Muscle of back (tissue), 11 donors: ENCODE data around the gene ASCC2. TPM values are rescaled to one million over a fixed set of nuclear protein-coding genes. Genes with fewer than 3 reads are reported as not detected.
A peak's percentile ranks its signal among the peaks of the same experiment; 100 is the strongest.

Source experiments
- DNase-seq, 3 donors: peaks; one replicate each; pipeline versions ENCODE4 v3.0.0 to v3.0.0-alpha.2; 2013
- polyA plus RNA-seq, 10 donors: library from polyadenylated mRNA; unstranded; fragments of 120-200 nt; gene quantifications; one replicate each; pipeline ENCODE4 v1.2.1, GENCODE V29; 2013; ENCODE audit not compliant: insufficient read length in 10 of 10

ASCC2 gene
- polyA plus RNA-seq, 10 donors = 25.0 to 37.3 (median 31.6) TPM

DNA sequence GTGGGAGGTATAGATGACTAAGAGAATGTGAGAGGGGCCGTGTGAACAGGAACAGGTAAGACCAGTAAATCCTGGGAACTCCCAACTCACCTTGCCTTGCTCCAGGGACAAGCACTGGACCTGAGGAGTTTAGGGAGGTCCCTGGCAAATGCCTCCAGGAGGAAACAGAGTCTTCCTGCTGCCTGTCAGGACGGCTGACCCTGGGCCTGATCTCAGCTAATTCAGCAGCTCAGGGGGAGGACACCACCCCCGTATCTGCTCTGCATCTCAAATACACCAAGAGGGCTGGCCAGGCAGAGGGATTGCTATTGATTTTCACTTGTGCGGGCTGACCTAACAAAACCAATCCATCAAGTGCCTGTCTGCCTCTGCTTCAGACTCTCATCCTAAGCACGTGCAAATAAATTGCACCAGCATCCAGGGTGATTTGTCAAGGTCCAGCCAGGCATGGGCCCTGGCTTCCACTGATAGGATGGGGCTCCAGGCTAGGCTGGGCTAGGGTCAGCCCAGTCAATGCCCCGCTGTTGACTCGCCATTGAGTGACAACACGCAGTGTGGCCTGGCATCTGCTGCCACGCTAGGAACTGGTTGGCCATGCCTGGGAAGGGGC lies 50.6 kb downstream of the ASCC2 start:
- DNase-seq = no peak

DNA sequence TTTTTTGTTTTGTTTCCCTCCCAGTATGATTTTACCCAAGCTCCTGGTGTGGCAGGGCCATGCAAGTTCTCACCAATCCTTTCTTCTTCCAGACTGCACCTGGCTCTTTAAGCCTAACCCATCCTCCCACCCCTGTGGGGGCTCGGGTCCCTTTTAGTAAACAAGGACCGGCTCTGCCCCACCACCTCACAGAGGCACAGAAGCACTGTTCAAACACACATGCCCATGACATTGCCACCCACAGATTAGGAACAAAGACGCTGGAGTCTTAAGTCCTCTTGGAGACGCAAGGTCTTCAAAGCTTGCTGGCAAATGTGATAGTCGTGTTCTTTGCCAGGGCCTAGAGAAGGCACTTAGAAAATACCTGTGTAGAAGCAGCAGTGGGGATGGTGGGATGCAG lies 52.0 kb downstream of the ASCC2 start:
- no peak for DNase-seq

DNA sequence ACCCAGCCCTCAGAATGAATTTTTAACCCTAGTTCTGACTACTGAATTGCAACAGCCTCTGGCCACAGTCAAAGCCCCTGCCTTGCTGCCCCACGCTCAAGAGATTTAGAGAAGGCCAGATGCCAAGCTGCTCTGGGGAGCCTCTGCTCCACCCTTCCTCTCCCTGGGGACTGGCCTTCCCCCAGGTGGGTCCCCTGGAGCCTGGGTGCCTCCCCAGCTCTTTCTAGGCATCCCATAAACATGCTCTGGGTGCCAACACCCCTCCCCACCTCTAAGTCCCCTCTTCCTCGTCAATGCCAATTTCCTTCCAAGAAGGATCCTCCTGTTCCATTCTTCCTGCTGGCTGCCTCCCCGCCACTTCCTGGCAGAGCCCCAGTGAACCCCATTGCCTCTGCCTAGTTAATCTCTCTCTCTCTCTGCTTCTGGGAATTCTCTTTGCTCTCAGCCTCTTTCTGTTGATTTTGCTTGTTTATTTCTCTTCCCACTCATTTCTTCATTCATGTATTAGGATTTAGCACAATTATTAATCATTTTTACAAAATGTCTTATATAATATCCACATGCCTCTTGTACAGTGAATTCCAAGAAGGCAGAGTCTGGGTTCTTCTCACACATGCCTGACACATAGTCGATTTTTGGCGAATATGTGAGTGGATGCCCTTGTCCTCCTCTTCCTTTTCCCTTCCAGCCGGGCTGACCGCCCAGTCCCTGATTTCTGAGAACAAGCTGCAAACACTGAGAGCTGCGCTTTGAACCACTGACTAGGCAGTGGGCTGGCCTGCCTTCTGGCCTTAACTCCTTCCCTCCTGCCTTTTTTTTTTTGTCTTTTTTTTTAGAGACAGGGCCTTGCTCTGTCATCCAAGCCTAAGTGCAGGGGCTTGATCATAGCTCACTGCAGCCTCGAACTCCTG lies 53.4 kb downstream of the ASCC2 start:
- DNase-seq = peak in 2 of 3 donors; percentile 59 to 76

DNA sequence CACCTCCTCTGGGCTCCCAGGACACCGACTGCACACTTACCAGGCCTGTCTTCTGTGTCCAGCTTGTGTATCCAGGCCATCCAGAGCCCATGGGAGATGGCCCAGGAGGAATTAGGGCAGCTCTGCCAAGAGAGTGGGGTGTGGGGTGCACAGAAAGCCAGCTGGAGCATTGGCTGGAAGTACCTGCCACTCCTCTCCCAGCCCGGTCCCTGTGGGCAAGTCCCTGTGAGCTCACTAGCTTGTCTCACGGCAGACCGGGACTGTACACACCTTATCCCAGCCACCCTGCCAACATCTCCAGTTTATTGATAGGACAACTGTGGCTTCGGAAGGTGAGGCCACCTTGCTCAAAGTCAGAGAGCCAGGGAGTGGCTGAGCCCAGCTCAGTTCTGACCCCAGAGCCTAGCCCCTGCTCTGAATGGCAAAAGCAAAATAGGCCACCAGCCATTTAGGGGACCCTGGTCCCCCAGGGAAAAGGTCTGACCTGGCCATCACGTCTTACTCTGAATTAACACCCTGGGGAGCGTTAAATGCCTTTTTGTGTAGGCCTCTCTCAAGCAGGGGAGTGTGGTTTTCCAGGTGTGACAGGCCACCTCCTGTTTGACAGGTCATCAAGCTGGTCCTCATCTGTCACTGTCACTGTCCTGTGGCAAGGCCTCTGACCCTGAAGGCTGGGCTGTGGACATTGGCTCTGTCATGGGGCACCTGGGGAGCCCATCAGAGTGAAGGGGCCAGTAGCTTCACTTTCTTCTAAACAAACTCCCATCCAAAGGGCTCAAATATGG lies 55.8 kb downstream of the ASCC2 start:
- no peak for DNase-seq

DNA sequence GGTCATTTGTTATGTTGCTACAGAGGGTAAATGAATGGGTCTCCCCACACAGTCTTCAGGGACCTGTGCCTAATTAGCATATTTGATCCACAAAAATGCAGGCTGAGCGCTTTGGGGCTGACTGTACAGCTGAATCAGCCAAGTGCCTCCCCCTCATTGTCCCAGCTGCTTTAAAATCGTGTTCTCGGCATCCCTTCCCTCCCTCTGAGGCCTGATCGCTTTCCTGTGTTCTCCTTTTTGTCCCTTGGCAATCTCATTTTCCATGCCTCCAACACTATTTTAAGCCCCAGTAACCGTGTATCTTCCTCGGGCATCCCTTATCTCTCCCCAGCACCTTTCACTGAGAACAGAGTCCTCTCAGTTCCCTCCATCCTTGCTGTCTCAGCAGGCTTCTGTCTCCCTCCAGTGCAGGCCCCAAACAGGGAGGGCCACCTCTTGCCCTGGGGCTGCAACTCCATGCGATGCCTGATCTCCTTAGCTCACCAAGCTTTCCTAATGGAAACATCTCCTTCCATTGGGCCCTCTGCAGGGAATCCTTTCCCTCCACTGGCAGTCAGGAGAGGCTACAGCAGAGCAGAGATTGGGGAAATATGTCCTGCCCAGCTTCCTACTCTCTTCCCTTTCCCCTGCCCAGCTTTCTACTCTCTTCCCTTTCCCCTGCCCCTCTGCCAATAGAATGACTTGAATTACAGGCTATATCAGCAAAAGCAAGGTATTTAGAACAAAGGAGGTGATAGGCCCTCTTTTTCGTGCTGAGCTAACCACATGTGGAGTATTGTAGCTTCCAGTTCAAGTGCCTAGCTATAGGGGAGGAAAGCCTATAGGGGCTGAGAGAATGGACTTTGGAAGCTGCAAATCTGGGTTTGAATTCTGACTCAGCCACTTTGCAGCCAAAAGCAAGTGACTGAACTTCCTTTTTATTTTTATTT lies 57.1 kb downstream of the ASCC2 start:
- DNase-seq = peak in 2 of 3 donors; percentile 53 to 81

DNA sequence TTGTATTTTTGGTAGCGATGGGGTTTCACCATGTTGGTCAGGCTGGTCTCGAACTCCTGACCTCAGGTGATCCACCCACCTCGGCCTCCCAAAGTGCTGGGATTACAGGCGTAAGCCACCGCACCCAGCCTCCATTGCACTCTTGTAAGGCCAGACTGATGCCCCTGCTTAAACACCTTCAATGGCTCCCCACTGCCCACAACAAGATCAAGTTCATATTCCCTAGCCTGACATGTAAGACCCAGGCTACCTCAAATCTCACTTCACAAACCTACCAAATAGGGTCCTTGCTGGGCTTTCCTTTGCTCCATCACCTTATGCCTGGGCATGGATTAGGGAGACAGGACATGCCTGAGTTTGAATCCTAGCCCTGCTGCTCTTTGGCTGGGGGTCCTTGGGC lies 57.9 kb downstream of the ASCC2 start:
- no peak for DNase-seq

DNA sequence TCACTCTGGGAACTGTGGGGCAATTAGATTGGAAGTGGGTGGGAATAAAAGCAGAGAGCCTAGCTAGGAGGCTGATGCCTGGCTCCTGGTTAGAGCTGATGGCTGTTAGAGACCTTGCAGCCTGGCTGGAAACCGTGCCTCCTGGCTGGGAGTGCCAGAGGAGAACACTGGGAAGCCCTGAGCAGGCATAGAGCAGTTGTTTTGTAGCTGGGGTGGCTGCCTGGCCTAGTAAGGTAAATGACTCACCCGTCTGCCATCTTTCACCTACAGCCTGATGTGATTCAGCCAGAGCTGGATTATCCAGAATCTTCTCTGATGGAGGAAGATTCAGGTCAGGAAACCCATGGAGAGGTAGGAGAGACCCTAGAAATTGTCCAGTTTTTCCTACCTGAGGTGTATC lies 64.8 kb downstream of the ASCC2 start:
- DNase-seq = no peak

DNA sequence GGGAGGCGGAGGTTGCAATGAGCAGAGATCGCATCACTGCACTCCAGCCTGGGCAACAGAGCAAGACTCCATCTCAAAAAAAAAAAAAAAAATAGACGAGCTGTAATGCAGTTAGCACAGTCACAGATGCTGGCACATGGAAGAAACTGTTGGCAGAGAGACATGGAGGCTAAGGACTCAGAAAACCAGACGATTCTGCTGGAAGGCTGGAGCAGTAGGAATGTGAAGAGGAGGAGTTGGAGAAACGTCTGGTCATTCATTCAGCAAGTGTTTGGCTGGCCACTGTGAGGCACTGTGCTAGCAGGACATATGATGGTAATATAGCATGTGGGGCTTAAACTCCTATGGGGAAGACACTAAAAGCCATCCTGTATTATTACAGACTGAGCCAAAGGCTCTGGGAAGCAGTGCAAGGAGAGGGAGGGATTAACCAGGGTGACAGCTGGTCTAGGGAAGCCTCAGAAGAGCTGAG lies 65.9 kb downstream of the ASCC2 start:
- DNase-seq = peak; percentile 27 to 70 (median 60)

DNA sequence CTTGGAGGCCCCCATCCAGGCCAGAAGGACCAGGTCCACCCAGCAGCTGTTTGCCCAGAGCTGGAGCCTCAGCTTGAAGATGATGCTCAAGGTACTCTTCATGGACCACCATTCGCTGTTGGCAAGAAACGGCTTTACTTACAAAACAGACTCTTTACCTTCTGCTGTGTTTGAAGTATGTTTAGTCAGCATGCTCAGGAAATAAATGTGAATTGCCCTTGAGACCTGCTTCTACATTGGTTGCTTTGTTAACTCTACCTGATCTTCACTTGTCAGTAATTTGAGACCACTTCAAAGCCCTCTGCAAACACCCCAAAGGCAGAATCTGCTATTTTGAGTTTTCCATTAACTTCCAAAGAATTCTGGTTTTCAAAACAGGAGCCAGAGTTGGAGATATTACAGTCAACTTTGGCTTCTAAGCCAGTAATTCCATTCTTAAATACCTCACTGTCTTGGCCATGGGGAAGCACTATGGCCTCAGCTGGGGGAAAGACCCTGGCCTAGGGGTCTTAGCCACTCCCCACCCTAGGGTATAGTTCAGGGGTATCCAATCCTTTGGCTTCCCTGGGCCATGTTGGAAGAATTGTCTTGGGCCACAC lies 68.3 kb downstream of the ASCC2 start:
- DNase-seq = no peak

DNA sequence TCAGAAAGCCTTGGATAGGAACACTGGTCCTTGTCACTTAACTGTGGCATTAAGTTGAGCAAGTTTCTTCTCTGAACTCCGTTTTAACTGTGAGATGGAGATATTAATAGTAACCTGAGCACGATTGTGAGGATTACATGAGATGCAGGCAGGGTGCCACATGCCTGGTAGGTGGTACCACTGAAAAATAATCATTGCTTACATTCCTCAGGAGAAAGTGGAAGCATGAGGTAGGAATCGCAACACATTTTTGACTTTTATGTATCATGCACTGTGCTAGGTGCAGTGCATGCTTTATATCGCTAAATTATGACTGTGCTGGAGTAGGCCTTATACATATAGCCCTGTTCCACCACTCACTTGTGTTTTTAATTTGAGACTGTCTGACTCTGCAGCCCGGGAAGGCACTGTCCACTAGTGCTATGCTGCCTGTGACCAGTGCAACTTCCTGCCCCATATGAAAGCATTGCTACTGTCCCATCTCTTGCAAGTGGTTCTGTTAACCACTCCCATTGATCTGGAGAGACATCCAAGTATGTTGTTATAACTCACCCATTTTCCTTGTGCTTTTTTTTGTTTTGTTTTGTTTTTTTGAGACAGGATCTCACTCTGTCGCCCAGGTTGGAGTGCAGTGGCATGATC lies 69.9 kb downstream of the ASCC2 start:
- no peak for DNase-seq

DNA sequence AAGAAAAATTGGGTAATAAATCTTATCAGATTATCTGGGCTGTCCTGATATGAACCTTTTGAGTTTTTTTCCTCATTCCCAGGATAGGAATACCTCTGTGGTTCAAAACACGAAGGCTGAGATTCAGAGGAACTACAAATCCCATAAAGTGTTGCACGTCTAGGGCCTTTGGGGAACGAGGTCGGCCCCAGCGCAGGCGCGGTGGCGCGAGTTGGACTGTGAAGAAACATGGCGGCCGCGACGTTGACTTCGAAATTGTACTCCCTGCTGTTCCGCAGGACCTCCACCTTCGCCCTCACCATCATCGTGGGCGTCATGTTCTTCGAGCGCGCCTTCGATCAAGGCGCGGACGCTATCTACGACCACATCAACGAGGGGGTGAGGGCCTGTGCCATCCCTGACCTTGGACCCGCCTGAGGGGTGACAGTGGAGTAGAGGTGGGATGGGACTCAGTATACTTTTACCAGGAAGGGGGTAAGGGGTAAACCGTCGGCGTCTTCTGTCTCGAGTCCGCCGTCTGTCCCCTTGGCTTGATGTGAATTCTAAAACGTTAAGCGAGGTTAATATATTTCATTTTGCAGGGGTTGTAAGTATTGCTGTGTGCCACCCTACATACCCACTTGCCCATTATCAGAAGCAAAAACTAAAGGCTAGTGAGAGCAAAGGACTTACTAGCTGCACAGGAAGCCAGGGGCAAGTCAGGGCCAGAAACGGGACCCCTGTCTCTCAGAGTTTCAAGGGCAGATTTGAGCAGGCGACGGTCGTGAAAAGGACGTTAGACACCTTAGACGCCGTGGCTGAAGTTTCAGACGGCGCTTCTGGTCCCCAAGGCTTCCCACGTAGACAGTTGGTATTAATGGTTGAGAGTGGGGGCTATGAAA lies 70.7 kb downstream of the ASCC2 start, which contains the start of gene UQCR10:
Gene UQCR10, plus strand, starts transcription at position 199 of the 881 bp plus-strand sequence. Its CDS starts 30 bp downstream, at position 229.
- peak; percentile 92 to 97 (median 95) for DNase-seq

DNA sequence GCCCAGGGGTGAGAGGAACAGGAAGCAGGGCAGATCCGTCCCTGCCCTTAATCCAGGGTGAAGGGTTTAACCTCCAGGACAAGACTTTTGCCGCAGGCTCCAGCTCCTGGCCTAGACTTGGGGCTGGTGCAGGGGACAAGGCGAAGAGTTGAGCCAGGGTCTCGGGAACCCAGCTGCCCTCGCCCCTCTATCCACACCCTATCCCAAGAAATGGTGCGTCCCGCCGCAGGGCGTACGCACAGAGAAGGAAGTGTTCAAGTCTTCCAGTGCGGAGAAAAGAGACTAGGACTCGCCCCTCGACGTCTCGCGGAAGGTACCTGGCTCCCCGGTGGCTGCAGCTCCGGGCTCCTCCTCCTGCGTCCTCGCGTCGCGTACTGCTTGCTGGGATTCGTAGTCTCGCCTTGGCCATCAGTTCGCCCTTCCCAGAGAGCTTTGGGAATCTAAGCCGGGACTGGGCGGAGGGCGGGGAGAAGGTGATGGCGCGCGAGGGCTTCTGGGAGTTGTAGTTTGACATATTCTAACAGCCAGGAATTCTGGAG lies 71.4 kb downstream of the ASCC2 start, which contains the start of gene ZMAT5:
Gene ZMAT5, minus strand, starts transcription at position 376 of the 539 bp plus-strand sequence. CDS start 18,463 bp downstream, outside the sequence.
- DNase-seq = peak; percentile 96 to 98 (median 97)

DNA sequence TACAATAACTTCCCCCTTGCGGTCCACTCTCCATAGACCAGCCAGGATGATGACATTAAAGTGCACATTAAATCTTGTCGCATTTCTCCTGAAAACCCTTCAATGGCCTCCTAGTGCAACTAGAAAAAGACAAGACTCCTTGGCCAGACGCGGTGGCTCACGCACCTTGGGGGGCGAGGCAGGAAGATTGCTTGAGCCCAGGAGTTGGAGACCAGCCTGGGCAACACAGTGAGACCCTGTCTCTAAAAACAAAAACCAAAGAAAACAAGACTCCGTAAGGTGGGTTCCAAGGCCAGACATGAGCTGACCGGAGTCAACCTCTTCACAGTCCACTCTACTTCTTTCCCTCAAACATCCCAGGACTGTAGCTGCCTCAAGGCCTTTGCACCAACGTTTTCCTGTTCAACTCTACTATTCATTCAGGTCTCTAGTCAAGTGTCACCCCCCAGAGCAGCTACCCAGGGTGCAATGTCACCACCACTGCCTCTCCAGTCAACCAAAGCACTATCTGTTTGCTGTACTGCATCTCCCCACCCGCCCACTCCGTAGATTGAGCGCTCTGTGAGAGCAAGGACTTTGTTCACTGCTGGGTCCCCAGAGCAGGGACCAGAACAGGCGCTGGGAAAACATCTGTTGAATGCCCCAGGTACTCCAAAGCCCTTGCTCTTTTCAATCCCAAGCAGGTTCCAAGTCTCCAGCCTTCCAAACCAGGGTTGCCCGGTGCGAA lies 72.0 kb downstream of the ASCC2 start:
- no peak for DNase-seq

DNA sequence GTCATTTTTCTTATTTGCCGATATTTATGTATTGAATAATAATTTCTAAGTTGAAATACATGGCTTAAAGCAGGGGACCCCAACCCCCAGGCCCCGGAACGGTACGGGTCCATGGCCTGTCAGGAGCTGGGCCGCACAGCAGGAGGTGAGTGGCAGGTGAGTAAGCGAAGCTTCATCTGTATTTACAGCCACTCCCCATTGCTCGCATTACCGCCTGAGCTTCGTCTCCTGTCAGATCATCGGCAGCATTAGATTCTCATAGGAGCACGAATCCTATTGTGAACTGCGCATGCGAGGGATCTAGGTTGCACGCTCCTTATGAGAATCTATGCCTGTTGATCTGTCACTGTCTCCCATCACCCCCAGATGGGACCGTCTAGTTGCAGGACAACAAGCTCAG lies 75.8 kb downstream of the ASCC2 start:
- no peak for DNase-seq

DNA sequence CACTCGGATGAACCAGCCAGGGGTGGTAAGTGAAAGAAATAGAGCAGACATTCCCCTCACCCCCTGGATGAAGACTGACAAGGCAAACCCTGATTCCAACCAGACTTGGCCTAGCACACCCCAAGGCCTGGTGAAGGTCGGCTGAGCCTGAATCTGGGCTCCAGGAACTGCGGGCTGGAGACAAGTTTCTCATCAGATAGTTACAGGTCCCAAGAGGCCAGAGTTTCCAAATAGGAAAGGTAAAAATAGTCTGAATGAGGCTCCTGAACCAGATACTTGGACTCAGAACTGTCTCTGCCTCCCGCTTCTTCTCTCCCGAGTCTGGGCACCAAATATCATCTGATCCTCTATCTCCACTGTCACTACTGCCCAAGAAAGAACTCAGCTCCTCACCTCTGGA lies 79.1 kb downstream of the ASCC2 start:
- DNase-seq = no peak

DNA sequence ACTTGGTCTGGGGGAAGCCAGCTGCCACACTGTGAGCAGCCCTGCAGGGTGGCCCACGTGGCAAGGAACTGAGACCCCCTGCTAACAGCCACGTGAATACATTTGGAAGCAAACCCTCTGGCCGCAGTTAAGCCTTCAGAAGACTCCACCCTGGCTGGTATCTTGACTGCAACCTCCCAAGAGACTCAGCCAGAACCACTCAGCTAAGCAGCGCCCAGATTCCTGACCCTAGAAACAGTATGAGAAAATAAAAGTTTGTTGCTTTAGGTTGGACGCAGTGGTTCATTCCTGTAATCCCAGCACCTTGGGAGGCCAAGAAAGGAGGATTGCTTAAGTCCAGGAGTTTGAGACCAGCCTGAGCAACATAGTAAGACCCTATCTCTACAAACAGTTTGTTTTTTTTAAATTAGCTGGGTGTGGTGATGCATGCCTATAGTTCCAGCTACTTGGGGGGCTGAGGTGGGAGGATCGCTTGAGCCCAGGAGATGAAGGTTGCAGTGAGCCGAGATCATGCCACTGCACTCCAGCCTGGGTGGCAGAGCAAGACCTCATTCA lies 79.9 kb downstream of the ASCC2 start:
- no peak for DNase-seq

DNA sequence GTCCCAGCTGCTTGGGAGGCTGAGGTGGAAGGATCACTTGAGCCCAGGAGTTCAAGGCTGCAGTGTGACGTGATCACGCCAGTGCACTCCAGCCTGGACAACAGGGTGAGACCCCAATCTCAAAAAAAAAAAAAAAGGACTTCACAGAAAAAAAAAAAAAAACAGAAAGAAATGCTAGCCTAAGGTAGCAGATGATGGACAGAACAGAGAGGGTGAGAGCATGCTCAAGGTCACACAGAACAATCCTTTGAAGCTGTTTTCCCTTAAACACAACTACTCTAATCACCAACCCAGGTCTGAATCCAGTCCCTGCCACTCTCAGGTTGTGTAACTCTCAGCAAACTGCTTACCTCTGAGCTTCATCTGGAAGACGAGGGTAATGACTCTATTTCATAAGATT lies 81.0 kb downstream of the ASCC2 start:
- no peak for DNase-seq

DNA sequence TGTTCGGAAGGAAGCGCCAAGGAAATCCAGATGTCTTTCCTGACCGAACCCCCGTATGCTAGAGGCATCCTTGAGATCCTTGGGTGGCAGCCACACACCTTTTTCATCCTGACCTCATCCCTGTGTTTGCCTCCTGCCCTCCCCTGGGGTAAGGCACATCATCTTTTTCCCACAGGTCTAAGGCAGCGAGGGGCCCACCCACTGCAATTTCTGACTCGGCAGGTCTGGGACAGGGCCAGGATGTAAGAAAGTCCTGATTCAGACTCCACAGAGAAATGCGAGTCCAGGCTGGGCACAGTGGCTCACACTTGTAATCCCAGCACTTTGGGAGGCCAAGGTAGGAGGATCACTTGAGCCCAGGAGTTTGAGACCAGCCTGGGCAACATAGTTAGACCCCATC lies 81.7 kb downstream of the ASCC2 start:
- DNase-seq = no peak
